Testis (tissue), 2 donors: ENCODE data around the gene COL16A1.

Experiments used
- POLR2A ChIP-seq: fragments of 450-650 bp; IDR thresholded peaks from one replicate; pipeline ENCODE4 v1.6.1; 2017; ENCODE audit warnings: antibody characterized with exemption, mild to moderate bottlenecking, moderate library complexity
- TF ChIP-seq, protein P1 (sequence below), 3 experiments: fragments of 450-650 bp in 2 of 3; fragments of 200-600 bp in 1 of 3; sonication (generic) in 1 of 3; IDR thresholded peaks; one replicate each; pipeline ENCODE4 v1.5.1; 2016 to 2019; ENCODE audit warnings: antibody characterized with exemption in 3 of 3, mild to moderate bottlenecking in 2 of 3, moderate library complexity in 1 of 3

DNA sequence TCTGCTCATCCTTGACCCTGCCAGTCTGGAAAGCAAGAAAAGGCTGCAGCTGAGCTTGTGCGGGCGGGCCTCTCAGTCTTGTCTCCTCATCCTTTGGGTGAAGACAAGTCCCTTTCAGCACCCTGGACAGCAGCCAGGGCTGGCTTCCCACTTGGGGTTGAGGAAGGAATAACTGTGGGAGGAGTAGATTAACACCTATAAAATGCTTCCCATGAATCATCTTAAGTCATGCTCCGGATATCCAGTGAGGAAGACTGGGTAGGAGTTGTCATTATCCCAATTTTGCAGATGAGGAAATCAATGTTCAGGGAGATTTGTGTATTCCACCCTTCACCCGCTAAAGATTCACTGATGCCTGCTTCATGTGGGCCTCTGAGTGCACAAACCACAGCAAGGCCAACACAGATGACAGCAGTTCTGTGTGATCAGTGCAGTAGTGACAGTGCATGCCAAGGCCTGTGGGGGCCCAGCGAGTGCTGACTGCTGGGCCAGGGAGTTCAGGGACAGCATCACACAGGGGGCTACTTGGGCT is 20.1 kb upstream of the COL16A1 start:
- TF ChIP-seq, protein P1, sequence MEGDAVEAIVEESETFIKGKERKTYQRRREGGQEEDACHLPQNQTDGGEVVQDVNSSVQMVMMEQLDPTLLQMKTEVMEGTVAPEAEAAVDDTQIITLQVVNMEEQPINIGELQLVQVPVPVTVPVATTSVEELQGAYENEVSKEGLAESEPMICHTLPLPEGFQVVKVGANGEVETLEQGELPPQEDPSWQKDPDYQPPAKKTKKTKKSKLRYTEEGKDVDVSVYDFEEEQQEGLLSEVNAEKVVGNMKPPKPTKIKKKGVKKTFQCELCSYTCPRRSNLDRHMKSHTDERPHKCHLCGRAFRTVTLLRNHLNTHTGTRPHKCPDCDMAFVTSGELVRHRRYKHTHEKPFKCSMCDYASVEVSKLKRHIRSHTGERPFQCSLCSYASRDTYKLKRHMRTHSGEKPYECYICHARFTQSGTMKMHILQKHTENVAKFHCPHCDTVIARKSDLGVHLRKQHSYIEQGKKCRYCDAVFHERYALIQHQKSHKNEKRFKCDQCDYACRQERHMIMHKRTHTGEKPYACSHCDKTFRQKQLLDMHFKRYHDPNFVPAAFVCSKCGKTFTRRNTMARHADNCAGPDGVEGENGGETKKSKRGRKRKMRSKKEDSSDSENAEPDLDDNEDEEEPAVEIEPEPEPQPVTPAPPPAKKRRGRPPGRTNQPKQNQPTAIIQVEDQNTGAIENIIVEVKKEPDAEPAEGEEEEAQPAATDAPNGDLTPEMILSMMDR (IDR thresholded peaks at IDR 0.05): no peak
- TF ChIP-seq POLR2A: no peak
